Fibroblast of skin of abdomen (primary cell): ENCODE data around the gene NMT2.

ENCODE experiments used
- DNase-seq: peaks from one replicate; pipeline ENCODE4 v3.0.0-alpha.2; 2013

Gene NMT2

GRCh38 chr10:15092855-15093408 lies 75.6 kb downstream of the NMT2 start:
- DNase-seq, result no peak

- no peak for DNase-seq
Measured at GRCh38 chr10:15091418-15091817, 77.1 kb downstream of the NMT2 start.

- DNase-seq, result peak; percentile 67
Measured at GRCh38 chr10:15088428-15089261, 79.8 kb downstream of the NMT2 start, which contains the start of gene ACBD7. ACBD7 (minus strand) TSS chr10:15088776; CDS start chr10:15088728, 48 bp downstream.

GRCh38 chr10:15084502-15084922 lies 84.0 kb downstream of the NMT2 start:
- DNase-seq, result peak; percentile 89

- no peak for DNase-seq
Measured at GRCh38 chr10:15083674-15084501, 84.6 kb downstream of the NMT2 start.

GRCh38 chr10:15075421-15075820 lies 93.1 kb downstream of the NMT2 start:
- DNase-seq, result no peak

GRCh38 chr10:15072358-15072757 lies 96.1 kb downstream of the NMT2 start:
- DNase-seq, result no peak

GRCh38 chr10:15069230-15069629 lies 99.3 kb downstream of the NMT2 start:
- no peak for DNase-seq

- peak; percentile 11 for DNase-seq
Measured at GRCh38 chr10:15068802-15069201, 99.7 kb downstream of the NMT2 start.

- no peak for DNase-seq
Measured at GRCh38 chr10:15067154-15067553, 101.3 kb downstream of the NMT2 start.

GRCh38 chr10:15060638-15061037 lies 107.9 kb downstream of the NMT2 start:
- DNase-seq, result no peak

GRCh38 chr10:15059914-15060313 lies 108.6 kb downstream of the NMT2 start:
- DNase-seq, result no peak

GRCh38 chr10:15058689-15059088 lies 109.8 kb downstream of the NMT2 start:
- no peak for DNase-seq
